Large intestine (tissue), 3 donors: ENCODE measurements around the gene HTT. TPM values are rescaled to one million over a fixed set of nuclear protein-coding genes. Genes with fewer than 3 reads are reported as not detected.

Experiments
- DNase-seq, 2 donors: peaks; one replicate each; pipeline versions ENCODE4 v3.0.0 to v3.0.0-alpha.2; 2013
- H3K27ac ChIP-seq: one replicate; pipeline ENCODE4 v1.5.1; 2013; ENCODE audit warnings: low read length
- H3K27me3 ChIP-seq: 2 replicates; pipeline ENCODE4 v1.6.1; 2013; ENCODE audit warnings: low read length; ENCODE audit not compliant: control insufficient read depth, insufficient read depth
- H3K36me3 ChIP-seq: 2 replicates; pipeline ENCODE4 v1.6.1; 2013; ENCODE audit warnings: low read length; ENCODE audit not compliant: control insufficient read depth, insufficient read depth
- H3K4me1 ChIP-seq: one replicate; pipeline ENCODE4 v1.6.1; 2013; ENCODE audit warnings: low read length; ENCODE audit not compliant: control insufficient read depth, insufficient read depth
- H3K4me3 ChIP-seq: one replicate; pipeline ENCODE4 v1.5.1; 2013; ENCODE audit warnings: low read length
- H3K9me3 ChIP-seq: one replicate; pipeline ENCODE4 v1.6.1; 2013; ENCODE audit warnings: mild to moderate bottlenecking, low read depth, low read length, moderate library complexity; ENCODE audit not compliant: control insufficient read depth
- WGBS: methylation state at CpG from one replicate; pipeline ENCODE4 v1.1.5; 2013; ENCODE audit warnings: low lambda C conversion rate; ENCODE audit not compliant: insufficient coverage; 5-methylcytosine and 5-hydroxymethylcytosine counted together
- polyA plus RNA-seq: library from polyadenylated mRNA; unstranded; fragments of 120-200 nt; gene quantifications from one replicate; pipeline ENCODE4 v1.2.1, GENCODE V29; 2013

Gene HTT
- polyA plus RNA-seq, 1 donor = 29.8 TPM

DNA sequence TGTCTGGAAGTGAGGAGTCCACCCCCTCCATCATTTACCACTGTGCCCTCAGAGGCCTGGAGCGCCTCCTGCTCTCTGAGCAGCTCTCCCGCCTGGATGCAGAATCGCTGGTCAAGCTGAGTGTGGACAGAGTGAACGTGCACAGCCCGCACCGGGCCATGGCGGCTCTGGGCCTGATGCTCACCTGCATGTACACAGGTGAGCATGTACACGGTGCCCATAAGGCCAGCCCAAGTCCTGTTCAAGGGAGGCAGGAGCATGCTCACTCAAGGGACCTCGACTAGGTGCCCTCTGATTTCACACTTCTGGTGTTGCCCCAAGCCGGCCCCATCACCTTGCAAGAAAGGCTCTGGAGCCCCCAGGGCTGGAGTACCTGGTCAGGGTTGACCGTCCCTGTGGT is 161.1 kb downstream of the HTT start:
- peaks cover 86% of the 10 kb centered on the region for H3K36me3 ChIP-seq
- no CpG with 5 or more reads among the region's 11 CpGs for WGBS
- DNase-seq = no peak
- H3K27me3 ChIP-seq = no peaks in the 10 kb centered on the region
- H3K9me3 ChIP-seq = no peaks in the 10 kb centered on the region
- no peak overlapping the region for H3K27ac ChIP-seq
- no peak overlapping the region for H3K4me3 ChIP-seq
- no peaks in the 10 kb centered on the region for H3K4me1 ChIP-seq

DNA sequence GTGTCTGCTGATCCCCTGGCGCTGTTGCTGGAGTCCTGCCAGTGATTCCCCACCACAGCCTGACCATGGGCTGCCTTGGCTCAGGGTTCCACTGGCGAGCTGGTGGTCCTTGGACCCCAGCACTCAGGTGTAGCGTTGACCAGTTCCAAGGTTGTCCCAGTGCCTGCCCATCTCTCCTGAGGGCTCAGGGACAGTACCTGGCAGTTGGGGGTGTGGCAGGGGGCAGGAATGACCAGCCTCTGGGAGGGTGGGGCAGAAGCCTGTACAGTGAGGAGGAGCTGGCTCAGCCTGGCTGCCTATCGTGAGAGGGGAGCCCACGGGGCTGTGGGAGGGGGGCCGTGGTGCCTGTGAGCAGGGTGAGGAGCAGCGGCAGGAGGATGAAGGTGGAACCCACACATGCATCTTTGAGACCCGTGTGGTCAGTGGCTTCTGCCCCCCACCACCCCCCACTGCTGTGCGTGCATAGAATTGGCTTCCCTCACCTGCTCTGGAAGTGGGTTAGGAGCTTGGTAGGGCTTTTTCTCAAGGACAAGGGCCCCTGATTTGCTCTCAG is 161.9 kb downstream of the HTT start:
- no CpG with 5 or more reads among the region's 9 CpGs for WGBS
- Histone ChIP-seq H3K9me3 (no peaks in the 10 kb centered on the region), H3K27me3 (no peaks in the 10 kb centered on the region), H3K4me3 (no peak overlapping the region), H3K4me1 (peaks cover 5% of the 10 kb centered on the region), H3K27ac (no peak overlapping the region), H3K36me3 (peaks cover 86% of the 10 kb centered on the region)
- DNase-seq = no peak

DNA sequence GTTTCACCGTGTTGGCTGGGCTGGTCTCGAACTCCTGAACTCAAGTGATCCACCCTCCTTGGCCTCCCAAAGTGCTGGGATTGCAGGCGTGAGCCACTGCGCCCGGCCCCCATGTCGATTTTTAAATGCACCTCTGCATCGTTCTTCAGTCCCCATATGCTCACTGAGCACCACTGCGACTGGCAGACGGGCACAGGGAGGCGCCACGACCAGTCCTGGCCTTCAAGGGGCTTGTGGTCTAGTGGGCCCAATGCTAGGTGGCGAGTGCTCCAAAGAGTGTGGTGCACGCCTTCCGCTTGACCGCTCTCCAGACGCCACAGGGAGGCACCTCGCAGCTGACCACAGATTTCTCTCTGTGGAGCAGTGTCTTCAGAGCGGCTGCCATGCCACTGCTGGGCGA is 162.8 kb downstream of the HTT start:
- Histone ChIP-seq H3K9me3 (no peaks in the 10 kb centered on the region), H3K36me3 (peaks cover 80% of the 10 kb centered on the region), H3K27ac (no peak overlapping the region), H3K4me3 (no peak overlapping the region), H3K4me1 (peaks cover 6% of the 10 kb centered on the region), H3K27me3 (no peaks in the 10 kb centered on the region)
- DNase-seq = no peak
- WGBS = no CpG with 5 or more reads among the region's 19 CpGs

DNA sequence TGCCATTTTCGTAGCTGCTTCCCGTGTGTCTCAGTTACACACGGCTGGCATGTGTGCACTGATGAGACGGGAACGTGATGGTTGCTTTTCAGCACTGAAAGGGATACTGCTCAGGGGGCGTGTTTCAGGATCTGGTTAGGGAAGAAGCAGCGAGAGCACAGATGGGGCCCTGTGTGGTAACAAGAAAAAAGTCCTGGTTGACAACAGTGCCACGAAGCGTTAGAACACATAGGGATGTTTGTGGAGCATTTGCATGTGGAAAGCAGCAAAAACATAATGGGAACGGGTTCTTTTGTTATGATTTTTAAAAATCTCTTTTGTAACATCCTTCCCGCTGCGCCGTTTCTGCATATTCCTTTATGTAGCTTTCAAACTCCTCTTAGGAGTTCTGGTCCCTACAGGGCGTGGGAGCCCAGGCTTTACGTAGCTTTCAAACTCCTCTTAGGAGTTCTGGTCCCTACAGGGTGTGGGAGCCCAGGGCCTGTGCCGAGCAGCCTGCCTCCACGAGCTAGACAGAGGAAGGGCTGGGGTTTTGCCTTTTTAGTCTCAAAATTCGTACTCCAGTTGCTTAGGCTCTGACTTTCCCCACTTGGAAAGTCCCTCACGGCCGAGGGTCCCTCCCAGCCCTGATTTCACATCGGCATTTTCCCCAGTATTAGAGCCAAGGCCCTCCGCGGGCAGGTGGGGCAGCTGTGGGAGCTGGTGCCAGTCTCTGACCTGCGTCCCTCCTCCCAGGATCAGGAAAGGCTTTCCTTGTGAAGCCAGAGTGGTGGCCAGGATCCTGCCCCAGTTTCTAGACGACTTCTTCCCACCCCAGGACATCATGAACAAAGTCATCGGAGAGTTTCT is 163.5 kb downstream of the HTT start:
- H3K27me3 ChIP-seq = no peaks in the 10 kb centered on the region
- no peak for DNase-seq
- peaks cover 6% of the 10 kb centered on the region for H3K4me1 ChIP-seq
- H3K4me3 ChIP-seq = no peak overlapping the region
- peaks cover 74% of the 10 kb centered on the region for H3K36me3 ChIP-seq
- no peaks in the 10 kb centered on the region for H3K9me3 ChIP-seq
- WGBS = no CpG with 5 or more reads among the region's 26 CpGs
- no peak overlapping the region for H3K27ac ChIP-seq

DNA sequence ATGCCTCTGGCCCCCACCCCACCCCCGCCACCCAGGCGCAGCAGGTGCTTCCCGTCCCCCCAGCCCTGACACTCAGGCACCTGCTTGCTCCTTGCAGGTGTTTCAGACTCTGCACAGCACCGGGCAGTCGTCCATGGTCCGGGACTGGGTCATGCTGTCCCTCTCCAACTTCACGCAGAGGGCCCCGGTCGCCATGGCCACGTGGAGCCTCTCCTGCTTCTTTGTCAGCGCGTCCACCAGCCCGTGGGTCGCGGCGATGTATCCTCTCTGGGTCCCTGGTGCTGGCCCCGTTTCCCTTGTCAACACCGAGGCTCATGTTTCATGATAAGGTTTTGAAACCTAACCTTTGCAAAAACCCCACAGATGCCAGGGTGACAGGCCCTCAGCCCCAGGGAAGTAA is 164.2 kb downstream of the HTT start:
- Histone ChIP-seq H3K9me3 (no peaks in the 10 kb centered on the region), H3K4me3 (no peak overlapping the region), H3K27ac (no peak overlapping the region), H3K27me3 (no peaks in the 10 kb centered on the region), H3K4me1 (peaks cover 9% of the 10 kb centered on the region), H3K36me3 (peaks cover 69% of the 10 kb centered on the region)
- no peak for DNase-seq
- WGBS = no CpG with 5 or more reads among the region's 18 CpGs

DNA sequence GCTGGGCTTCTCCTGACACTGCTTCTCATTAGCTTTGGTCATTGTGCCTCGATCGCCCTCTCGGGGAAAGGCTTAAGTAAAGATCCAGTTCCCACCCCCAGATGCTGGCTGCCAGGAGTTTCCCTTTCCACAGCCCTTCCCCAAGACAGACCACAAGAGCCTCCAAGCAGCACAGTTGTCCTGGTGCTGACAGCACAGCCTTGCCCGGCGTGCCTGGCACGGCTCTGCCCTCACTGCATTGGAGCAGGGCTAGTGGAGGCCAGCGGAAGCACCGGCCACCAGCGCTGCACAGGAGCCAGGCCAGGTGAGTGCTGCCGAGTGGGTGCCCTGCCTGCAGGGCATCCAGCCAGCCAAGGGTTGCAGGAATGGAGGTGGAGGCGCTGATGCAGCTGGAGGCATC is 164.8 kb downstream of the HTT start:
- Histone ChIP-seq H3K36me3 (peaks cover 67% of the 10 kb centered on the region), H3K4me1 (peaks cover 9% of the 10 kb centered on the region), H3K27ac (no peak overlapping the region), H3K4me3 (no peak overlapping the region), H3K27me3 (no peaks in the 10 kb centered on the region), H3K9me3 (no peaks in the 10 kb centered on the region)
- DNase-seq = no peak
- WGBS = no CpG with 5 or more reads among the region's 11 CpGs

DNA sequence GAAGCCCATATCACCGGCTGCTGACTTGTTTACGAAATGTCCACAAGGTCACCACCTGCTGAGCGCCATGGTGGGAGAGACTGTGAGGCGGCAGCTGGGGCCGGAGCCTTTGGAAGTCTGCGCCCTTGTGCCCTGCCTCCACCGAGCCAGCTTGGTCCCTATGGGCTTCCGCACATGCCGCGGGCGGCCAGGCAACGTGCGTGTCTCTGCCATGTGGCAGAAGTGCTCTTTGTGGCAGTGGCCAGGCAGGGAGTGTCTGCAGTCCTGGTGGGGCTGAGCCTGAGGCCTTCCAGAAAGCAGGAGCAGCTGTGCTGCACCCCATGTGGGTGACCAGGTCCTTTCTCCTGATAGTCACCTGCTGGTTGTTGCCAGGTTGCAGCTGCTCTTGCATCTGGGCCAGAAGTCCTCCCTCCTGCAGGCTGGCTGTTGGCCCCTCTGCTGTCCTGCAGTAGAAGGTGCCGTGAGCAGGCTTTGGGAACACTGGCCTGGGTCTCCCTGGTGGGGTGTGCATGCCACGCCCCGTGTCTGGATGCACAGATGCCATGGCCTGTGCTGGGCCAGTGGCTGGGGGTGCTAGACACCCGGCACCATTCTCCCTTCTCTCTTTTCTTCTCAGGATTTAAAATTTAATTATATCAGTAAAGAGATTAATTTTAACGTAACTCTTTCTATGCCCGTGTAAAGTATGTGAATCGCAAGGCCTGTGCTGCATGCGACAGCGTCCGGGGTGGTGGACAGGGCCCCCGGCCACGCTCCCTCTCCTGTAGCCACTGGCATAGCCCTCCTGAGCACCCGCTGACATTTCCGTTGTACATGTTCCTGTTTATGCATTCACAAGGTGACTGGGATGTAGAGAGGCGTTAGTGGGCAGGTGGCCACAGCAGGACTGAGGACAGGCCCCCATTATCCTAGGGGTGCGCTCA is 165.8 kb downstream of the HTT start:
- H3K27ac ChIP-seq = no peak overlapping the region
- WGBS = no CpG with 5 or more reads among the region's 29 CpGs
- peaks cover 9% of the 10 kb centered on the region for H3K4me1 ChIP-seq
- peaks cover 63% of the 10 kb centered on the region for H3K36me3 ChIP-seq
- no peaks in the 10 kb centered on the region for H3K9me3 ChIP-seq
- no peak overlapping the region for H3K4me3 ChIP-seq
- DNase-seq = no peak
- H3K27me3 ChIP-seq = no peaks in the 10 kb centered on the region

DNA sequence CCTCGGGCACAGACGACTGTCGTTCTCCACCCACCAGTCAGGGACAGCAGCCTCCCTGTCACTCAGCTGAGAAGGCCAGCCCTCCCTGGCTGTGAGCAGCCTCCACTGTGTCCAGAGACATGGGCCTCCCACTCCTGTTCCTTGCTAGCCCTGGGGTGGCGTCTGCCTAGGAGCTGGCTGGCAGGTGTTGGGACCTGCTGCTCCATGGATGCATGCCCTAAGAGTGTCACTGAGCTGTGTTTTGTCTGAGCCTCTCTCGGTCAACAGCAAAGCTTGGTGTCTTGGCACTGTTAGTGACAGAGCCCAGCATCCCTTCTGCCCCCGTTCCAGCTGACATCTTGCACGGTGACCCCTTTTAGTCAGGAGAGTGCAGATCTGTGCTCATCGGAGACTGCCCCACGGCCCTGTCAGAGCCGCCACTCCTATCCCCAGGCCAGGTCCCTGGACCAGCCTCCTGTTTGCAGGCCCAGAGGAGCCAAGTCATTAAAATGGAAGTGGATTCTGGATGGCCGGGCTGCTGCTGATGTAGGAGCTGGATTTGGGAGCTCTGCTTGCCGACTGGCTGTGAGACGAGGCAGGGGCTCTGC is 166.5 kb downstream of the HTT start:
- Histone ChIP-seq H3K27ac (peak overlapping the region; percentile 74), H3K4me1 (peaks cover 9% of the 10 kb centered on the region), H3K36me3 (peaks cover 55% of the 10 kb centered on the region), H3K9me3 (no peaks in the 10 kb centered on the region), H3K27me3 (no peaks in the 10 kb centered on the region), H3K4me3 (no peak overlapping the region)
- no peak for DNase-seq
- WGBS = no CpG with 5 or more reads among the region's 13 CpGs

DNA sequence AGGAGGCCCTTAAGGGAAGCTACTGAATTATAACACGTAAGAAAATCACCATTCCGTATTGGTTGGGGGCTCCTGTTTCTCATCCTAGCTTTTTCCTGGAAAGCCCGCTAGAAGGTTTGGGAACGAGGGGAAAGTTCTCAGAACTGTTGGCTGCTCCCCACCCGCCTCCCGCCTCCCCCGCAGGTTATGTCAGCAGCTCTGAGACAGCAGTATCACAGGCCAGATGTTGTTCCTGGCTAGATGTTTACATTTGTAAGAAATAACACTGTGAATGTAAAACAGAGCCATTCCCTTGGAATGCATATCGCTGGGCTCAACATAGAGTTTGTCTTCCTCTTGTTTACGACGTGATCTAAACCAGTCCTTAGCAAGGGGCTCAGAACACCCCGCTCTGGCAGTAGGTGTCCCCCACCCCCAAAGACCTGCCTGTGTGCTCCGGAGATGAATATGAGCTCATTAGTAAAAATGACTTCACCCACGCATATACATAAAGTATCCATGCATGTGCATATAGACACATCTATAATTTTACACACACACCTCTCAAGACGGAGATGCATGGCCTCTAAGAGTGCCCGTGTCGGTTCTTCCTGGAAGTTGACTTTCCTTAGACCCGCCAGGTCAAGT is 167.5 kb downstream of the HTT start:
- Histone ChIP-seq H3K4me3 (no peak overlapping the region), H3K9me3 (no peaks in the 10 kb centered on the region), H3K27ac (peak overlapping the region; percentile 74), H3K4me1 (peaks cover 9% of the 10 kb centered on the region), H3K27me3 (no peaks in the 10 kb centered on the region), H3K36me3 (peaks cover 47% of the 10 kb centered on the region)
- WGBS = 60% methylated on average over 1 of the region's 17 CpGs
- DNase-seq = peak; percentile 48 to 64
